ENCODE results near the gene CFAP68. TPM values are rescaled to one million over a fixed set of nuclear protein-coding genes. Genes with fewer than 3 reads are reported as not detected.

CFAP68 gene
- total RNA-seq, 2 experiments from 2014 or later = 20.4 to 22.9 TPM

- no peaks in the 10 kb centered on the region for H3K9me3 Mint-ChIP-seq
- H3K36me3 Mint-ChIP-seq = no peaks in the 10 kb centered on the region
- POLR2A ChIA-PET = interaction anchor here (0.6 to 1.1 kb wide), 2 partner anchors 13 to 103 kb away, joined by 3 read pairs; no protein-coding TSS in a partner anchor
- no peak overlapping the region for H3K27ac Mint-ChIP-seq
- H3K4me3 Mint-ChIP-seq = no peak overlapping the region
- H3K4me1 Mint-ChIP-seq = no peaks in the 10 kb centered on the region
- H3K27me3 Mint-ChIP-seq = peaks cover 50% of the 10 kb centered on the region
- ATAC-seq (ENCODE audit: low read depth) (no peak), DNase-seq (no peak)
Observed at GRCh38 chr11:111913997-111914396, 34.7 kb downstream of the CFAP68 start.

- POLR2A ChIA-PET = no interaction called here
- Mint-ChIP-seq H3K4me3 (no peak overlapping the region), H3K9me3 (no peaks in the 10 kb centered on the region), H3K4me1 (no peaks in the 10 kb centered on the region), H3K27me3 (peaks cover 36% of the 10 kb centered on the region), H3K36me3 (no peaks in the 10 kb centered on the region), H3K27ac (no peak overlapping the region)
- ATAC-seq (ENCODE audit: low read depth) (no peak), DNase-seq (no peak)
Observed at GRCh38 chr11:111916768-111917167, 37.4 kb downstream of the CFAP68 start.

GRCh38 chr11:111917312-111917711 lies 38.0 kb downstream of the CFAP68 start:
- Mint-ChIP-seq H3K4me3 (no peak overlapping the region), H3K4me1 (no peaks in the 10 kb centered on the region), H3K36me3 (no peaks in the 10 kb centered on the region), H3K27me3 (peaks cover 34% of the 10 kb centered on the region), H3K9me3 (no peaks in the 10 kb centered on the region), H3K27ac (no peak overlapping the region)
- DNase-seq (no peak), ATAC-seq (ENCODE audit: low read depth) (no peak)
- POLR2A ChIA-PET = interaction anchor here (0.7 to 1.2 kb wide), 3 partner anchors 9 to 19 kb away, joined by 3 to 4 read pairs (median 4); no protein-coding TSS in a partner anchor

DNA sequence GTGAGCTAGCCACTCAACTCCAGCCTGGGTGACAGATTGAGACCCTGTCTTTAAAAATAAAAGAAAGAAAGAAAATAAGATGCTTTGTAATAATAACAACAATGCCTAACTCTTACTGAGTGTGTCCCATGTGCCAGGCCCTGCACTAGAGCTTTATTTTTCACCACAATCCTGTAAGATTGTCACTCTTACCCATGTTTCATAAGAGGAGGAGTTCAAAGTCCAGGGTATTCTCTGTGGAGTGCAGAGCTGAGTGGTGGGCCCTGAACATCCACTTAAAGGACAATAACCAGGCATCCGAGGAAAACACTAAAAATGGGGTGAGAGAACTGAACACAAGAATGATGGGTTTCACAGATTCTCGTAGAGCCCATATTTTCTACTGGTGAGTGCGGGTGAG lies 38.4 kb downstream of the CFAP68 start:
- H3K36me3 Mint-ChIP-seq = no peaks in the 10 kb centered on the region
- ATAC-seq (ENCODE audit: low read depth) (no peak), DNase-seq (no peak)
- peaks cover 34% of the 10 kb centered on the region for H3K27me3 Mint-ChIP-seq
- H3K4me3 Mint-ChIP-seq = no peak overlapping the region
- POLR2A ChIA-PET = interaction anchor here (0.7 to 1.2 kb wide), 3 partner anchors 8 to 19 kb away, joined by 3 to 4 read pairs (median 4); no protein-coding TSS in a partner anchor
- no peaks in the 10 kb centered on the region for H3K4me1 Mint-ChIP-seq
- H3K9me3 Mint-ChIP-seq = no peaks in the 10 kb centered on the region
- H3K27ac Mint-ChIP-seq = no peak overlapping the region

GRCh38 chr11:111918390-111919256 lies 39.3 kb downstream of the CFAP68 start, which contains the start of gene C11orf52:
Gene C11orf52 (plus strand): TSS chr11:111918913. CDS start chr11:111918973, 60 bp downstream.
- Mint-ChIP-seq H3K9me3 (no peaks in the 10 kb centered on the region), H3K36me3 (no peaks in the 10 kb centered on the region), H3K27ac (no peak within 1 kb of the TSS), H3K4me3 (no peak within 1 kb of the TSS), H3K27me3 (peaks cover 26% of the 10 kb centered on the region), H3K4me1 (no peaks in the 10 kb centered on the region)
- ATAC-seq (ENCODE audit: low read depth) = no peak
- DNase-seq = no peak
- POLR2A ChIA-PET = interaction anchor here (1.2 kb wide), 1 partner anchor 8 kb away, joined by 4 read pairs; no protein-coding TSS in a partner anchor

GRCh38 chr11:111920908-111921307 lies 41.6 kb downstream of the CFAP68 start:
- H3K27me3 Mint-ChIP-seq = peaks cover 14% of the 10 kb centered on the region

DNA sequence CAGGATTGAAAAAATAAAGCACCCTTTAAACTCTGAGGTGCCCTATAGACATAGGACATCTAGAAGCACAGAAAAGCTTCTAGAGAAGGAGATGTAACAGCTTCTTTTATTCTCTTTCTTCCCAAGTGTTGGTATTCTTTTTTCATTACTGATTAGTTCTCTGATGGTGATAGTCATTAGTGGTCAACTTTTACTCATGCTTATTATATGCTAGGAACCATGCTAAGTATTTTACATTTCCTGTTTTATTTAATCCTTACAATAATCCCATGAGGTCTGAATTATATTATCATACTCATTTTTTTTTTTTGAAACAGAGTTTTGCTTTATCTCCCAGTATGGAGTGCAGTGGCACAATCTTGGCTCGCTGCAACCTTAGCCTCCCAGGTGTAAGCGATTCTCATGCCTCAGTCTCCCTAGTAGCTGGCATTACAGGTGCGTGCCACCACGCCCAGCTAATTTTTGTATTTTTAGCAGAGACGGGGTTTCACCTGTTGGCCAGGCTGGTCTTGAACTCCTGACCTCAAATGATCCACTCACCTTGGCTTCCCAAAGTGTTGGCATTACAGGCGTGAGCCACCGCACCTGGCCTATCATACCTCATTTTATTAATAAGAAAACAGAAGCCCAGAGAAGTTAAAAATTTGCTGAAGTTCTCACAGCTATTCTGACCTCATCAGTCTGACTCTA lies 42.3 kb downstream of the CFAP68 start:
- DNase-seq (no peak), ATAC-seq (ENCODE audit: low read depth) (no peak)
- peaks cover 14% of the 10 kb centered on the region for H3K27me3 Mint-ChIP-seq
- H3K27ac Mint-ChIP-seq = no peak overlapping the region
- POLR2A ChIA-PET = no interaction called here
- H3K9me3 Mint-ChIP-seq = no peaks in the 10 kb centered on the region
- H3K4me3 Mint-ChIP-seq = no peak overlapping the region
- peaks cover 3% of the 10 kb centered on the region for H3K4me1 Mint-ChIP-seq
- H3K36me3 Mint-ChIP-seq = no peaks in the 10 kb centered on the region

More at GRCh38 chr11:111920908-111921307, 41.6 kb downstream of the CFAP68 start:
- Mint-ChIP-seq H3K4me1 (no peaks in the 10 kb centered on the region), H3K4me3 (no peak overlapping the region), H3K36me3 (no peaks in the 10 kb centered on the region), H3K9me3 (no peaks in the 10 kb centered on the region), H3K27ac (no peak overlapping the region)
- POLR2A ChIA-PET = no interaction called here
- DNase-seq = no peak
- no peak for ATAC-seq (ENCODE audit: low read depth)

DNA sequence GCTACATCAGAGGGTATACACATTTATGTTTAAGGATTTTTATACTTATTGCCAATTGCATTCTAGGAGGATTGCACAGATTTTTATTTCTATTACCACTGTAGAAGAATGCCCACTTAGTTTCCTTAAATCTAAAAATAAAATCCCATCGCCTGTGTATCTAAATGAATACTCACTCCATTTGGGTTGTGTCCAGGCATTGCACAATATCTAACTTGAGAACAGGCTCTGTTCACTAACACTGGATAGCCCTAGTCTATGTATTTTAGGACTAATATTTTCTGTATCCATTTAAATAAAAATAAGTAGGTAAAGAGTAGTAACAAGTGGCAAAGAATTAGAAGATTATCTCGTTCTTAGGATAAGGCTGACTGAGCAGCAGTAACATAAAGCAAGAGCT lies 43.5 kb downstream of the CFAP68 start:
- DNase-seq = no peak
- no peak overlapping the region for H3K4me3 Mint-ChIP-seq
- H3K4me1 Mint-ChIP-seq = peaks cover 5% of the 10 kb centered on the region
- no peak overlapping the region for H3K27ac Mint-ChIP-seq
- no peak for ATAC-seq (ENCODE audit: low read depth)
- H3K27me3 Mint-ChIP-seq = peaks cover 14% of the 10 kb centered on the region
- H3K36me3 Mint-ChIP-seq = no peaks in the 10 kb centered on the region
- no peaks in the 10 kb centered on the region for H3K9me3 Mint-ChIP-seq
- POLR2A ChIA-PET = no interaction called here

- Mint-ChIP-seq H3K36me3 (no peaks in the 10 kb centered on the region), H3K4me1 (peaks cover 5% of the 10 kb centered on the region), H3K4me3 (no peak overlapping the region), H3K27ac (no peak overlapping the region), H3K27me3 (peaks cover 14% of the 10 kb centered on the region), H3K9me3 (no peaks in the 10 kb centered on the region)
- DNase-seq (no peak), ATAC-seq (ENCODE audit: low read depth) (no peak)
- POLR2A ChIA-PET = no interaction called here
Observed at GRCh38 chr11:111923351-111923788, 44.0 kb downstream of the CFAP68 start.

DNA sequence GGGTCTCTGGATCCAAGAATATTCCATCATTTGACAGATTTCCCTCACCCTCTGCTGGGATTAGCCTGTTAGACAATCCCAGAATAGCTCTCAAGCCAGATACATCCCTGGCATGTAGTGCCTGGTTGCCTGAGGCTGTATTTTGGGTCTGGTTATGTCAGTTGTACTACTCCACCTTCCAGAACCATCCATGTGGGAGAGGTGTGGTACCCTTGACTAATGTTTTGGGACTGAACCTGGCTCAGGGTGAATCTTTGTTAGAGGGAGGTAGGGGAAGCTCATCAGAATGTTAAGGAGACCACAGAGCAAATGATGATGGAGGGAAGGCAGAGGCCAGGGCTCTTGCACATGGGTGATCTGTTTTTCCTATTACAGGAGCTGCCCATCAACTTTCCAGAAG lies 44.6 kb downstream of the CFAP68 start:
- Mint-ChIP-seq H3K9me3 (no peaks in the 10 kb centered on the region), H3K27me3 (peaks cover 14% of the 10 kb centered on the region), H3K4me3 (no peak overlapping the region), H3K27ac (no peak overlapping the region), H3K4me1 (peaks cover 5% of the 10 kb centered on the region), H3K36me3 (no peaks in the 10 kb centered on the region)
- POLR2A ChIA-PET = no interaction called here
- DNase-seq (no peak), ATAC-seq (ENCODE audit: low read depth) (no peak)

GRCh38 chr11:111925953-111926352 lies 46.6 kb downstream of the CFAP68 start:
- no peaks in the 10 kb centered on the region for H3K9me3 Mint-ChIP-seq
- H3K36me3 Mint-ChIP-seq = no peaks in the 10 kb centered on the region
- ATAC-seq (ENCODE audit: low read depth) = no peak
- peaks cover 12% of the 10 kb centered on the region for H3K27me3 Mint-ChIP-seq
- peak overlapping the region; percentile 86 for H3K4me3 Mint-ChIP-seq
- no peak for DNase-seq
- H3K27ac Mint-ChIP-seq = peak overlapping the region; percentile 90
- POLR2A ChIA-PET = interaction anchor here (0.7 to 1.7 kb wide), 10 partner anchors 8 to 160 kb away, joined by 3 to 12 read pairs (median 6); partner anchors contain the start of genes ALG9, CFAP68, DIXDC1 and SDHD
- peaks cover 5% of the 10 kb centered on the region for H3K4me1 Mint-ChIP-seq

- H3K27ac Mint-ChIP-seq = peak overlapping the region; percentile 90
- ATAC-seq (ENCODE audit: low read depth) = peak; percentile 90
- POLR2A ChIA-PET = interaction anchor here (0.7 to 1.7 kb wide), 13 partner anchors 9 to 160 kb away, joined by 3 to 12 read pairs (median 5); partner anchors contain the start of genes ALG9, CFAP68, DIXDC1 and SDHD
- DNase-seq = peak; percentile 98
- peaks cover 11% of the 10 kb centered on the region for H3K27me3 Mint-ChIP-seq
- H3K4me1 Mint-ChIP-seq = peaks cover 5% of the 10 kb centered on the region
- H3K36me3 Mint-ChIP-seq = no peaks in the 10 kb centered on the region
- no peaks in the 10 kb centered on the region for H3K9me3 Mint-ChIP-seq
- peak overlapping the region; percentile 86 for H3K4me3 Mint-ChIP-seq
Observed at GRCh38 chr11:111926505-111927391, 47.4 kb downstream of the CFAP68 start.

Measured in activated naive CD8-positive, alpha-beta T cell treated with anti-CD3 and anti-CD28 coated beads, Interleukin-2, amount 10 ng/mL, durations not matched to agents 7 days and 5 days (primary cell).